Left renal pelvis (tissue), 4 donors: ENCODE measurements around the gene PODN. TPM values are rescaled to one million over a fixed set of nuclear protein-coding genes. Genes with fewer than 3 reads are reported as not detected.

Experiments
- DNase-seq, 4 donors: peaks; one replicate each; pipeline ENCODE4 v3.0.0-alpha.2; 2013; ENCODE audit warnings: low read depth in 4 of 4, low spot score in 3 of 4
- polyA plus RNA-seq, 4 donors: library from polyadenylated mRNA; unstranded; fragments of 120-200 nt; gene quantifications; one replicate each; pipeline ENCODE4 v1.2.1, GENCODE V29; 2013; ENCODE audit not compliant: insufficient read length in 4 of 4

PODN gene
- polyA plus RNA-seq, 4 donors: 2.1 to 26.4 (median 2.7) TPM

- no peak for DNase-seq
Measured at GRCh38 chr1:53112861-53113260, 50.8 kb downstream of the PODN start.

GRCh38 chr1:53114090-53114489 is 52.1 kb downstream of the PODN start:
- DNase-seq: no peak

DNA sequence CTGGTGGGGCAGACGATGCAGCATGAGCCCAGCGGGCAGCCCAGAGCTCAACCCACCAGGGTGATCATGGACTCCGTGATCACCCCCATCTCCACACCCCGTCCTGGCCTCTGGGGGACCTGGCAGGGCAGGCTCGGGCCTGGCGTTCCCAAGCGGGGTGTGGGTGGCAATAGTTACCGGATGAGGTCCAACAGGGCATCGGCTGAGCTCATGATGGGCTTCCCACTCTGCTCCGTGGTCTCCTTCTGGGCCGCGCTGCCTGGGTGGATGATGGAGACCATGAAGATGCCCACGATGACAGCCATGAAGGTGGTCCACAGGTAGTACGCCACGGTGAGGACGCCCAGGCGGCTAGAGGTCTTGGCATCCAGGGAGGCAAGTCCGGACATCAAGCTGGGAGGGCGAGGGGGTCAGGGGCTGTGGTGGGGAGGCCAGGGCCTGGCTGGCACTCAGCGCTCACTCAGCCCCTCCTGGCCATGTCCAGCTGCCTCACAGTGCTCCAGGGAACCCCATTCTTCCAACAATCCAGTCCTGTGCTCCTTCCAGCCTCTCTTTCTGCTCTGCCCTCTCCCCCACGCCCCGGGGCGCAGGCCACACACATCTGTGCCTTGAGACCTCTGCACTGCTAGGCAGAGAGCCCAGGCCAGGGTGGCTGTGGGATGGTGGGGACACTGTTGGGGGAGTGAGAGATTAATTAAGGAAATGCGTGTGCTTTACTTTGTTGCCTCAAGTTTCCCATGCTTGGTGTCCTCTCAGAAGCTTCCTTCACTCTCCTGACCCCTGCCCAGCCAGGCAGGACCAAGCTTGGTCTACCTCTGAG is 52.8 kb downstream of the PODN start:
- DNase-seq: no peak

- no peak for DNase-seq
Measured at GRCh38 chr1:53115403-53116306, 53.6 kb downstream of the PODN start.

DNA sequence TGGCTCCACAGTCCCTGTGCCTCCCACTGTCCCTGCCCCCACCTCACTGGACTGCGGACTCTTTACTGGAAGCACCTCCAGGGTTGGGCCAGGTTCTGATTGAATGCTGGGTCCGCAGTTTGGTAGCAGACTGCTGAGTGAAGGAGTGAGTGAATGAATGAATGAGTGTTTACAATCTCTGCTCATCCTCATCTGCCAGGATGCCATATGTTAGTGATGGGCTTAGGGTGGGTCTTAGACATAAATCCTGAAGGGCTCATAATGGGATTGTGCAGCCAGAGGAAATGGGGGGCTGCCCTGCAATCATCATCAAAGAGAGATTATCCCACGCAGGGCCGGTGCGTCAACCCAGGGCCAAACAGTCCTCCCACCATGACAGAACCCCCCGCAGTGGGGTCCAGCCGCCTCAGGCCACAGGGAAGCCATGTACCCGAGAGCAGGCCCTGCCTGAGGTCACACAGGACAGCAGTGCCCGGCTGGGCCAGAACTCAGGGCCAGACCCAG is 54.3 kb downstream of the PODN start:
- DNase-seq: no peak

GRCh38 chr1:53116933-53117600 is 55.1 kb downstream of the PODN start:
- DNase-seq: no peak

DNA sequence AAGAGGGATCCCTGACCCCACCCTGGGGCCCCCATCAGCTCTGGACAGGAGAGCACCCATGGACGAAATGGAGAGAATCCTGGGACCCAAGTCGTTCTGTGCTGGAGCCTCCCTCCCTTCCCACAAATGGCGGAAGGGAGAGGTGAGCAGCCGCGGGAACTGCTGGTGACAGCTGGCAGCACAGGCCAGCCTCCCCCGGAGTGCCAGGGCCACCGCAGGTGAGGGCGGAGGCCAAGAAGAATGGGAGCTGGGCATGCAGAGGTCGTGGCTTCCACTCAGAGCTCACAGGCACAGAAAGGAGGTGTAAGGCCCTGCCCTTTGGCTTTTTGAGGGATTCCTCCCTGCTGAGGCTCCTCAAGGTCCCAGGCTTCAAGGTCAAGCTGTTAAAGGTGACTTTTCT is 55.8 kb downstream of the PODN start:
- DNase-seq: no peak

DNA sequence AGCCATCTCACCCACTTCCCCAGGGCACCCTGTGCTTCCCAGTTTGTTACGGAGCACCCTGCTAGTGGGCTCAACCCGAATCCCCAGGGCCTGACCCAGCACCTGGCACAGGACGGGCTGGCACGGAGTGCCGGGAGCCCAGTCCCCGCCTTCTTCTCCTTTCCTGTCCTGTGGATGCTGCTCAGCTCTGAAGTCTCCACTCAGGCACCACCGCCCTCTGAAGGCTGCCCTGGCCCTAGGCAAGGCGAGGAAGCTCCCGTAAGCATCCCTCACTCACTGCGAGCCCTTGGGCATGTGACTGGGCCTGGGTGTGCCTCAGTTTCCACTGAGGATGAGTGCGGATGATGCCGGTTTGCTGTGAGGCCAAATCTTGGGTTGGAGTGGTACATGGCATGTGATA is 58.6 kb downstream of the PODN start:
- DNase-seq: no peak

DNA sequence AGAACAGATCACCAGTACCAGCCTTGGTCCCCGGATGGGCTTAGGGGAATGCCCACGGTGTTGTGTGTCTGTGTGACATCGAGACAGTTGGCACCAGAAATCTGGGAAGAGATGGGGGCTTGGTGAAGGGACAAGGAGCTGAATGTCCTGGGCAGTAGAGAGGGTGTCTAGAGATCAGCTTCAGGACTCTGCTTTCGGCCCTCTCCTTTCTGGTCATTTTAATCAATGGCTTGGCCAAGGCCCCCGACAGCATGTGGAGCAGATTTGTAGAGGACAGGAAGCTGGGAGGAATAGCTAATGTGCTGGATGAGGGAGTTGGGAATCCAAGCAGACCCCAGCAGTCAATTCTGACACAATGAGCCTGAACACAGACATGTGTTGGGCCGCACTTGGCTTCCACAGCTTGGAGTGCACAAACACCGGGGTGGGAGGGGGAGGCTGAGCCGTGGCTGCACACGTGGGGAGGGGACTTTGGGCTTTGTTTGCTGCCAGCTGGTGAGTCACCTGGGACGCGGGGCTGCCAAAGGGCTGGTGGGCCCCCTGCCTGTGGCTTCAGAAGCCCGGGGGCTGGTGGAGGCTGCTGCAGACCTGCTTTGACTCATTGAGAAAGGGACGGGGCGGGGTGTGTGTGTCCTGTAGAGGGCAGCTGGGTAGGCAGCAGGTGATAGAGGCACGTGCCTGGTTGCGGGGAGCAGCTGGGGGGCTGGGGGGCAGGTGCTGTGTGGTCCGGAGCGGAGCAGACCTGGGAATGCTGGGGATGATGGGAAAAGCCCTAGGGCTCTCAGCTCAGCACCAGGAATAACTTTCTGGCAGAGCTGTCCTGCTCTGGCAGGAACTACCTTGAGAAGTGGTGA is 59.5 kb downstream of the PODN start:
- DNase-seq: peak in 1 of 4 donors; percentile 29

DNA sequence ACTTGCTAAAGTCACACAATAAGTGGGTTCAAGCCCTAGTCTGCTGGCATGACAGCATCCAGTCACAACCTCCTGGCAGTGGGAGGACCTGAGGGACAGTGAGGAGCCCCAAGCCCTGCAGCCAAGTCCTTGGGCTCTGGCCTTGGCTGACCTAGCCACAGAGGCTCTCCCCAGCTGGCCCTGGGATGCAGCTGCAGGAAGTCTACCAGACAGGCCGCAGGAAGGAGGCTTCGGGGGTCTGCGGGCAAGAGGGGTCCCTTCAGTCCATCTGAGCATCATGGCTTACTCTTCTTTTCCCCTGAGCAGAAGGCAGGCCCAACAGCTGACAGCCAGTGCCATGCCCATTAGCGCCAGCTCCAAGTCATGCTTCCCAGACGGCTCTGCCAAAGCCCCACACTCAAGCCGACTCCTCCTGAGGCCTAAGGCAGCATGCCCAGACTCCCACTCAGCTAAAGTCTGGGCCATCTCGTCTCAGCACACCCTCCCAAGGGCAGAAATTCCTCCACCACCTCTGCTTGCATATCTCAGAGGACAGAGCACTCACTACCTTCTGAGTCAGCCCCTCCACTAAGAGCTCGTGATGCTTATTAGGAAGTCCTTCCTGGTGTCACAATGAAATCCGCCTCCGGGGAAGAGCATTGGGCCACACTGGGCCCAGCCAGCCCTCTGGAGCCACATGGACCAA is 60.3 kb downstream of the PODN start:
- DNase-seq: no peak

DNA sequence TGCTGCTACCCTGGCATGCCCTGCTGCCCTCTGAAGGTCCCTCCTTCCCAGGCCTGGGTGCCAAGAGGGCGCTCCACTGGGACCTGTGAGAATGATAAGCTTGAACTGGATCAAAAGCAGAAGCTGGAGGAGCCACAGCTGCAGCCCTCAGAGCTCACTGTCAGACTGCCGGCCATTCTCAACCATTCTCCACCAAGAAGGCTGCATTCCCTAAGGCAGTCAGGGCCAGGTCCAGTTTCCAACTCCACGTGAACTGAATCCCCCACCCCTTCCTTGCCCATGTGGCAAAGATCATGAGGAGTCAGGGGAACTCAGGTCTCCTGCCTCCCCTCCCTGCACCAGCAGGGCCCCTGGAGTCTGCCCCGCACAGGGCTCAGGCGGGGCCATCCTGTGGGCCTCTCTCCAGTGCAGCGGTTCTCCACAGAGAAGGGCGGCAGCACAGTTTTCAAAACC is 61.0 kb downstream of the PODN start:
- no peak for DNase-seq

DNA sequence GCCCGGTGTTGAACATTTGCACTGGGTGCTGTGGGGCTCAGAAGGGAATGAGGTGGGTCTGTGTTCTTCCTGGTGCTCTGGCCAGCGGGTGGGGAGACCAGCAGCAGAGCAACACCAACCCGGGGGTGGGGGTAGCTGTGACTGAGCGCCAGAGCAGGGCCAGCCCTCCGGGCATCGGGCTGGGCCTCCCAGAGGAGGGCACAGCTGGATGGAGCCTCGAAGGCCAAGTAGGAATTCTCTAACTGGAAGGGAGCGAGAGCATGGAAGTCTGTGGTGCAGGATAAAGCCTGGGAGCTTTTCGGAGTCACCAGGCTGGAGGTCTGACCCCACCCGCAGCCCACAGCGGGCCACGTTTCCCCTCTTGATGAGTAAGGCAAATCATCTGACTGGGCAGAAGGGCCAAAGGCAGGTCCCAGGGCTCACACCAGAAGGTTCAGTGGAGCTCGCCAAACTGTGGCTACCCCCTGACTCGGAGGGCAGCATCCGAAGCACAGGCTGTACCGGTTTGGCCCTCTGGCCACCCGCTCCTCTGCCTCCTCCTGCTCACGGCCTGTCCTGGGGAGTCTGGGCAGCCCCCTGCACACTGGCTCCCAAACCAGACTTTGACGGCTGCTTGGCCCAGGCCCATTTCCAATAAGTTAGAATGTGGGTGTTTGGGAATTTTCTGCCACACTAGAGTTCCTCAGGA is 61.6 kb downstream of the PODN start:
- DNase-seq: no peak

GRCh38 chr1:53125122-53125521 is 63.1 kb downstream of the PODN start:
- no peak for DNase-seq

- DNase-seq: no peak
Measured at GRCh38 chr1:53125623-53126360, 63.8 kb downstream of the PODN start.

DNA sequence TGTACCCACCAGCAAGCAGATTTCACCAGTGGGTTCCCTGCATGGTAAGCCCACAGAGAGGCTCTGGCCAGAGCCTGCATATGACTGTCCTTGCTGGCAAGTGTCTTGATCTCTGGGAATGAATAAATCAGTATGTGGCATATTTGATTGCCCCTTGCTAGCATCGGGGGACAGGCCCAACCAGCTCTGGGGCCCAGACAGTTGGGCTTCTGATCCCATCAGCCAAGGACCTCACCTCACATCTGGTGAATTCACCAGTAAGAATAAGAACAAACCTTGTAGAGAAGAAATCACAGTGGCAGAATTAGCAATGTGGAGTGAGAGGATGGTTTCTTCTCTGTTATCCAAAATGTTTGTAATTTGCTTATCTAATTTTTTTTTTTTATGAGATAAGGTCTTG is 64.5 kb downstream of the PODN start:
- no peak for DNase-seq

- no peak for DNase-seq
Measured at GRCh38 chr1:53127546-53127945, 65.5 kb downstream of the PODN start.

- DNase-seq: no peak
Measured at GRCh38 chr1:53128401-53128800, 66.4 kb downstream of the PODN start.
